HG03442 (cell line): Measurements from ENCODE around the gene FER.
"Not testable (repeated sequence)": the region's sequence is repeated elsewhere in the genome, so short reads cannot be mapped to it uniquely, and the experiment has no call there.

Experiments used
- ATAC-seq: cut with Tn5 transposase; IDR thresholded peaks from one replicate; pipeline ENCODE4 v1.9.1; 2021; ENCODE audit warnings: mild to moderate bottlenecking, moderate library complexity; ENCODE audit not compliant: unreplicated experiment

FER gene

DNA sequence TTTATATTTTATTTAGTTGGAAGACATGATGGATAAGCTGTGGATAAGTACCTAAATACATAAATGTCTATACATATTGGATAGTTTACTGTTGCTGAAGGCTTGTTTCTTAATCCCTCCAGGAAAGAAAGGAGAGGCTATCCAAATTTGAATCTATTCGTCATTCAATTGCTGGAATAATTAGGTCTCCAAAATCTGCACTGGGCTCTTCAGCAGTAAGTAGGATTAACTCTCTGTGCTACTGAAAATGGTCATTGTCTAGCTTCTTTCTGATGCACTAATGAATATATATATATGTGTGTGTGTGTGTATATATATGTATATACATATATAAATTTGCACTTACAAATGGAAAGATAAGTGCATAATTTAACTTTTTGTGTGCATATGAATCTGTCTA, 198.3 kb downstream of the FER start:
- no peak for ATAC-seq

DNA sequence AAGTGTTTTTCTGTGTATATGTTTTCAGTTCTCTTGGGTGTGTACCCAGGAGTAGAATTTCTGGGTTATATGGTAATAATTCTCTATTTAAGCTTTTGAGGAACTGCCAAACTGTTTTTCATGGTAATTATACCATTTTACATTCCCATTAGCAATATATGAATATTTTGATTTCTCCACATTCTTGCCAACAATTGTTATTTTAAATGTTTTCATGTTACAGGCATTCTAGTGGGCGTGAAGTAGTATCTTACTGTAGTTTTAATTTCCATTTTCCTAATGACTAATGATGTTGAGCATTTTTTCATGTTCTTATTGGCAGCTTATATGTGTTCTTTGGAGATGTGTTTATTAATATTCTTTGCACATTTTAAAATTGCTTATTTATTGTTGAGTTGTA, 199.5 kb downstream of the FER start:
- ATAC-seq = no peak

DNA sequence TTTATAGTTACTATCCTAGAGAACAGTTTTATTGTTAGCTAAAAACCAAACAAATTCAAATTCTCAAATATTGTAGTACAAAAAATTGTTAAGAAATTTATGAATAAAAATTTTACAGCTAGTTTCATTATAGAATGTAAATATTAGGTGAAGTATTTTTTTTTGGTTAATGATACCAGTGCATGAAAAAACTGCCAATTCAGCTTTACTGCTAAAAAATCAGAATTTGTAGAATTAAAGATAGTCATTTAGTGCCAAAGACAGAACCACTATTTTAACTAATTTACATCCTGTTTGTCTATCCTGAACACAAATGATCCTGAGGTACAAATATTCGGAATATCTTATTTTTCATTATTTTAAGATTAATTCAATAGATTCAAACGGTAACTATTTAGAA, 202.6 kb downstream of the FER start:
- ATAC-seq = no peak

DNA sequence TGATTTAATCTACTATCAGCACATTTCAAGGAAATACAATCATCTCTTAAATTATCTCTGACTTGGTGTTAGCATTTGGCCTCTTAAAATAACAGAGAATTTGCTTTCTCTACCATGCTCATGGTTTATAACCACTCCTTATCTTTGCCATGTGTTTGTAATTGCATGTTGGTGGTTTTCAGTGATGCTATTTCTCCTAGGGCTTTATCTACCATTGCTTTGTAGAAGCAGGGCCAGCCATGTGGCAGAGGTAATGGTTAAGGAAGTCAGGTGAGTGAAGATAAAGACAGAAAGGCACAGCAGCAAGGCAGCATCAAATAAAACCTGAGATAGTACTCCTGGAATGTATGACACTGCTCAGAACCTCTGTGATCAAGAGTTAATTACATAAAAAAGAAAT, 206.2 kb downstream of the FER start:
- no peak for ATAC-seq

DNA sequence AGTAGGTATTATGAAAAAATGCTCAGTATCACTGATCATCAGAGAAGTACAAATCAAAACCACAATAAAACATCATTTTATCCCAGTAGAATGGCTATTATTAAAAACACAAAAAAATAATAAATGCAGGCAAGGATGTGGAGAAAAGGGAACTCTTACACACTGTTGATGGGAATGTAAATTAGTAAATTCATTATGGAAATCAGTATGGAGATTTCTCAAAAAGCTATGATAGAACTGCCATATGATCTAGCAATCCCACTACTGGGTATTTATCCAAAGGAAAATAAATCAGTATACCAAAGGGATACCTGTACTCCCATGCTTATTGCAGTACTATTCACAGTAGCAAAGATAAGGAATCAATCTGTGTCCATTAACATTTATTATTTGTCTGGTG, 209.6 kb downstream of the FER start:
- no peak for ATAC-seq

DNA sequence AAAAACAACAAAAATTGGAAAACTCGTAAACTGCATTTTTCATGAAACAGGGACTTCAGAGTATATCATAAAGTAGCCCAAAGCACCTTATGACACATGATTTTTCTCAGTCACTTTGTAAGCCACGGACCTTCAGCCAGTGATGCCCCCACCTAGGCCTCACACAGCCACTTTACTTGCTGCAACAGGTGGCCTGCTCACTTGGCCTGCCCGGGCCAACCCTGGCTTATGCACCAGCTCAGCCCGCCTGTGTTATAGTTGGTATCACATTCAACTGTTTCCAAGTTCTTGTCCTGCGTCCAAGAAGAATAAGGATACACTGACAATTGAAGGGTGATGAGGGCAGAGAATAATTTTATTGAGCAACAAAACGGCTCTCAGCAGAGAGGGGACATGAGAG, 219.2 kb downstream of the FER start:
- ATAC-seq = no peak

DNA sequence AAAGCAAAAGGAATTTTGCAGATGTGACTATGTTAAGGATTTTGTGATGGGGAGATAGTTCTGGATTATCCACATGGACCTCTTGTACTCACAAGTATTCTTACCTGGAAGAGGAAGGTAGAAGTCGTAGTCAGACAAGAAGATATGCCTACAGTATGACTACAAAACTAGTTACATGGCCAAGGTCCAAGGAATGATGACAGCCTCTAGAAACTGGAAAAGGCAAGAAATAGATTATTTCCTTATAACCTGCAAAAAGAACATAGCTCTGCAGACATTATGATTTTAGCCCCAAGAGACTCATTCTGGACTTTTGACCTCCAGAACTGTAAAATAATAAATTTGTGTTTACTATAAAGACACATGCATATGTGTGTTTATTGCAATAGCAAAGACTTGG, 226.9 kb downstream of the FER start:
- no peak for ATAC-seq

DNA sequence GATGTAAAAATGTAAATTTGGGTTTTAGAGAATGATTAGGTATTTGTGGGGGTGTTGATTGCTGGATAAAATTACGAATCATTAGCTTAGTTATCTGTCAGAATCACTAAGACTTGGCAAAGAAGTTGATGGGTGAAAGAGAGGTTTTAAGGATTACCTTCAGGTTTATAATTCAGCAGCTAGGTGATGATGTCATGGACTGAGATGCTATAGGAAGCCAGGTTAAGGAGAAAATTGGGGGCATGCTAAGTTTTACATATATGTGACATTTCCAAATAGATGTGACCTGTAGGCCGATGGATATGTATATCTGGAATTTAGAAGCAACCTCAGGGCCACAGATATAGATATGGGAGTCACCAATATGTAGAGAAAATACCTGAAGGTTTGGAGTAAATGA, 228.0 kb downstream of the FER start:
- ATAC-seq = no peak

DNA sequence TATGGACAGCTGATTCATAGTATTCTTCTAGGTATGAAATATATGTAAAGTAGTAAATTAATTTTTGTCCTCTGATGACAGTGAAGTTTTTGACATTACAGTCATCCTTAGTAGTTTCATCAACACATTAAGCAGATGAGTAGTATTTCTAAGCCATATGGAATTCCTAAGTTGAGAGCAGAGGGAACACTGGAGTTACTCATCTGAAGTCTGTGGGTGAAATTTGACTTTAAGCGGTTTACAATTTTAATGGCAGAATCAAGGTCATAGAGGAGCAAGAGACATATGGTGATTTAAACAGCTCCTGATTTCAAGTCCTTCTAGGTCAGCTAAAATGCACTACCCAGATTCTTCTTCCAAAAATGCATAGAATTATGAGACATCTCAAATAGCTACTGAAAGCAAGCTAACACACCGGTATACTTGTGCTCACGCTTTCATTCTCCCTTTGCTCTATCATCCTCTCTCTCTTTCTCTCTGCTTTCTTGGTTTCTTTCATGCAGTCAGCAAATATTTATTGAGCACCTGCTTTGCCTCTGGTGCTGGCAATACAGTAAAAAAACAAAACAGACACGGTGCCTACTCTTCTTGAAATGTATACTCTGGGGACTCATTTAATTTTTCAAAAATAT, 235.9 kb downstream of the FER start:
- ATAC-seq = no peak

DNA sequence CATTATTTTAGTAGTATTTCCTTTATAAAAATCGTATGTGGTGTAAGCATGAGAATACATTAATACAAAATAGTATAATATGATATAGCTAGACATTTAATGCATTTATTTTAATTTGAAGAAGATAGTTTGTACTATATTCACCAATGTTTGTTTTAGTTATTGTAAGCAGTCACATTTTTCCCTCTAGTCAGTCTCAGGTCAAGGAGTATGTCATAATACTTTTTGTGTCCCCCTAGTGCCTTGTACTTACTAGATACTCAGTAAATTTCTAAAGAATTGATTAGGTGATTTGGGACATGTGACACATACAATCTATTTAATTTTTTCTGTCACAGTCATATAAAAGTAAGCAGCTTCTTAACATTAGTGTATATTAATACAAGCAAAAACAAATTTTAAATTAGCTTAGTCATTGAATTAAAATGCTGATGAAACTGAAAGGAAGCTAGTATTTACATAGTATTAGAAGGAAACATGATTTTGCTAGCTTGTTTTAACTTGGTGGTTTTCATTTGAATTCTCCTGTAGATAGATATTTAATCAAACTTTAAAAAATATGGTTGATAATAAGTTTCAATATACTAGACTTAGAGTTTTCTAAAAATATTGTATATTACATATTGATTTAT, 242.2 kb downstream of the FER start:
- ATAC-seq = no peak

DNA sequence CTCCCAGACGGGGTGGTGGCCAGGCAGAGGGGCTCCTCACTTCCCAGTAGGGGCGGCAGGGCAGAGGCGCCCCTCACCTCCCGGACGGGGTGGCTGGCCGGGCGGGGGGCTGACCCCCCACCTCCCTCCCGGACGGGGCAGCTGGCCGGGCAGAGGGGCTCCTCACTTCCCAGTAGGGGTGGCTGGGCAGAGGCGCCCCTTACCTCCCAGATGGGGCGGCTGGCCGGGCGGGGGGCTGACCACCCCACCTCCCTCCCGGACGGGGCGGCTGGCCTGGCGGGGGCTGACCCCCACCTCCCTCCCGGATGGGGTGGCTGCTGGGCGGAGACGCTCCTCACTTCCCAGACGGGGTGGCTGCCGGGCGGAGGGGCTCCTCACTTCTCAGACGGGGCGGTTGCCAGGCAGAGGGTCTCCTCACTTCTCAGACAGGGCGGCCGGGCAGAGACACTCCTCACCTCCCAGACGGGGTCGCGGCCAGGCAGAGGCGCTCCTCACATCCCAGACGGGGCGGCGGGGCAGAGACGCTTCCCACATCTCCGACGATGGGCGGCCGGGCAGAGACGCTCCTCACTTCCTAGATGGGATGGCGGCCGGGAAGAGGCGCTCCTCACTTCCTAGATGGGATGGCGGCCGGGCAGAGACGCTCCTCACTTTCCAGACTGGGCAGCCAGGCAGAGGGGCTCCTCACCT, 244.8 kb downstream of the FER start:
- ATAC-seq = not testable (repeated sequence)

DNA sequence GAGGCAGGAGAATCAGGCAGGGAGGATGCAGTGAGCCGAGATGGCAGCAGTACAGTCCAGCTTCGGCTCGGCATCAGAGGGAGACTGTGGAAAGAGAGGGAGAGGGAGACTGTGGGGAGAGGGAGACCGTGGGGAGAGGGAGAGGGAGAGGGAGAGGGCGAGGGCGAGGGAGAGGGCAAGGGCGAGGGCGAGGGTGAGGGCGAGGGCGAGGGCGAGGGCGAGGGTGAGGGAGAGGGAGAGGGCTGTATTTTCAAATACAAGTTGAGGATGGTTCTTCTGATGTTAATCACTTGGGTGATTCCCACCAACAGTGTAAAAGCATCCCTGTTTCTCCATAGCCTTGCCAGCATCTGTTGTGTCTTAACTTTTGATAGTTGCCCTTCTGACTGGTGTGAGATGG, 245.7 kb downstream of the FER start:
- not testable (repeated sequence) for ATAC-seq

DNA sequence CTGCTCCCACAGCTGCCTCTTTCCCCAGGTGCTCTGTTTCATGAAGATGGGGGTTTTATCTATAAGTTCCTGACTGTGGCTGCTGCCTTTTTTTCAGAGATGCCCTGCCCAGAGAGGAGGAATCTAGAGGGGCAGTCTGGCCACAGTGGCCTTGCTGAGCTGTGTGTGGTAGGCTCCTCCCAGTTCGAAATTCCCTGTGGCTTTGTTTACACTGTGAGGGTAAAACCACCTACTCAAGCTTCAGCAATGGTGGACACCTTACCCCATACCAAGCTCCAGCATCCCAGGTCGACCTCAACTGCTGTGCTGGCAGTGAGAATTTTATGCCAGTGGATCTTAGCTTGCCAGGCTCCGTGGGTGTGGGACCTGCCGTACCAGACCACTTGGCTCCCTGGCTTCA, 250.0 kb downstream of the FER start:
- ATAC-seq = no peak

DNA sequence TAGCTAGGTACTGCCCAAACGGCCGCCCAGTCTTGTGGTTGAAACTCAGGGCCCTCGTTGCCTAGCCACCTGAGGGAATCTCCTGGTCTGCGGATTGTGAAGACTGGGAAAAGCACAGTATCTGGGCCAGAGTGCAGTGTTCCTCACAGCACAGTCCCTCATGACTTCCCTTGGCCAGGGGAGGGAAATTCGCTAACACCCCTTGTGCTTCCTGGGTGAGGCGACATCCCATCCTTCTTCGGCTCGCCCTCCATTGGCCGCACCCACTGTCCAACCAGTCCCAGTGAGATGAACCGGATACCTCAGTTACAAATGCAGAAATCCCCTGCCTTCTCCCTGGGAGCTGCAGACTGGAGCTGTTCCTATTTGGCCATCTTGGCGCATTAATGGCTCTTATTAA, 250.5 kb downstream of the FER start:
- ATAC-seq = no peak

DNA sequence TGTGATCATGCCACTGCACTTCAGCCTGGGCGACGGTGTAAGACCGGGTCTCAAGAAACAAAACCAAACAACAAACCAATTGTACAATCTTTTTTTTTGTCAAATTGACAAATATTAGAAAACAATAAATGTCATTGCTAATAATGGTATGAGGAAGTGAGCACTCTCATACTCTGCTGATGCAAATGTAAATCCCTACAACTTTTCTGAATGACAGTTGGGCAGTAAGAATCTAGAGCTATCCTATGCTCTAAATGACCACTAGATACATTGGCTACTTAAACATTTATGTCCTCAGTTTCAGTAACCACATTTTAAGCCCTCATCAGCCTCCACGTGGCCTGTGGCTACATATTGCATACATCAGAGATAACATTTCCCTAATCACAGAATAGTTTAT, 256.2 kb downstream of the FER start:
- no peak for ATAC-seq

DNA sequence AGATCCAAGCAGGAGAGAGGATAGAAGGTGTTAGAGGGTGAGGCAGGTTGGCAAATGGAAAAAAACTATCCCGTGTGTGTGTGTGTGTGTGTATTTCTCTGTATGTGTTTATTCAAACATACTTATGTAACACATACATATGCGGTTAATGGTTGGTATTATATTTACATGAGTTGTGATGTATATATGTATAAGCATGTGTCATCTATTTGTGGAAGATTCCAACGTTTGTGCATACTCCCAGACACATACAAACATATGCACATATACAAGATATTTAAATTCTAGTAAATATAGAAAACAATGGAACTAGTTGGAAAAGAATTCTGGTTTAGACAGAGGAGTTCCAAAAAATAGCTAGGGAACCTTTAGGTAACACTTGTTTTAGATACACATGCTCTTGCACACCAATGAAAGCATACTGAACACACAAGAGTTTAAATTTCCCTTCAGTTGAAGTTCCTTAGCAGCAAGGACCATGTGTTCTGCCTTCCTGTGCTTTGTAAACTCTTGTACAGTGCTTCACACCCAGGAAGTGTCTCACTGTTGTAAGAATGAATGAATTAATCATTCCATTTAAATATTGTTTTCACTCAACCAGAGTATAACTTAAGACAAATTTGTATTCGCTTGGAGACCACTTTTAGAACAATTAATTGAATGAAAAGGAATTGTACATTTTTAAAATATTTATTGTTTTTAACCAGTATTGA, 257.8 kb downstream of the FER start:
- no peak for ATAC-seq

DNA sequence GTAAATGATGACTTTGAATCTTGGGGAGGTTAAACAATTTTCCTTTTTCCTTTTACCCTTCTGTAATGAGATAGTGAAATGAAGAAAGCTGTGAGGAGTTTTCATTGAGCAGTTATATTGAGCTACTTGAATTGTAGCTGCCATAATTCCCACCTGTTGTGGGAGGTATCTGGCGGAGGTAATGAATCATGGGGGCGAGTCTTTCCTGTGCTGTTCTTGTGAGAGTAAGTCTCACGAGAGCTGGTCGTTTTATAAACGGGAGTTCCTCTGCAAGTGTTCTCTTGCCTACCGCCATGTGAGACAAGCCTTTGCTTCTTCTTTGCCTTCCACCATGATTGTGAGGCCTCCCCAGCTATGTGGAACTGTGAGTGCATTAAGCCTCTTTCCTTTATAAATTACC, 258.4 kb downstream of the FER start:
- no peak for ATAC-seq

DNA sequence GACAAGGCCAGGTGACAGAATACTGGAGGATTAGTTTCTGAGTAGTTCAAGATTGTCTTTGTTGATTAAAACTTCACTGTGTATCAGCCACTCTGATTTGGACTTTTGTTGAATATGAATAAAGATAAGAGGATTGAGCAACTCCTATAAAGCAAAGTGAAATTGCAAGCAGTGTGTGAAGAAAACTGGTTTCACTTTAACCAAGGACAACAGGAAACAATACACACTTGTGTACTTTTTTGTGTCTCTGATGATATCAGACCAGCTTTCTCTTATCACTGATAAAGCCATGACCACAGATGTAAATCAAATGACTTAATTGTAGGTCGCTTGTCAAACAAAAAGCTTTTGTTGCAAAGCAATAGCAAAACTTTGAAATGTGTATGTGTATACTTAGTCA, 268.6 kb downstream of the FER start:
- ATAC-seq = peak; percentile 65

DNA sequence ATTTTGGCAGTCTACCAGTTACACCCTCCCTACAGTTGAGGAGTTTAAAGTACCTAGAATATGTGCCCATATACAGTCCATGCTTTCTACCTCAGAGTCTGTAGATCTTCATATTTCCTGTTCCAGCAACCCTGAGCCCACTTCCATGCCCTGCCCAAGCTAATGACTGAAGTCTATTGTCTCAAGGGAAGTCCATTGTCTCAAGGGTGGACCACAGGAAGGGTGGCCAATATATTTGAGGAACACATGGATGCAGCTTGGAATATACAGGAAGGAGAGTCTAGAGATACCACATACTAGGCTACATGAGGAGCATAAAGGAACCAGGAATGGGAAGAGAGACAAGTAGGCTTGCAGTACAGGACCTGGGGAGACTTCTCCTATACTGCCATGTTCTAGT, 274.4 kb downstream of the FER start:
- ATAC-seq = no peak

DNA sequence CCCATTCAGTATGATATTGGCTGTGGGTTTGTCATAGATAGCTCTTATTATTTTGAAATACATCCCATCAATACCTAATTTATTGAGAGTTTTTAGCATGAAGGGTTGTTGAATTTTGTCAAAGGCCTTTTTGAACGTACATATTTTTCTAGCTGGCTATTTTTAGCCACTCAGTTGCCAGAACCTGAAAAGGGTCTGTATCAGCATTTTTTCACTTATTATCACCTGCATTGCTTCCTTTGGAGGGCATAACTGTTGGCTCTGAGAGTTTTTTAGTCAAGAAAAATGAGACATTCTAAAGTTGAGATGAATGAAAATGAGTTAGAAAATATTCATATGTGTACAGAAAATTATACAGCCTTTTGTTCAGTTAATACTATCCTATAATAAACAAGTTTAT, 278.0 kb downstream of the FER start:
- not testable (repeated sequence) for ATAC-seq

DNA sequence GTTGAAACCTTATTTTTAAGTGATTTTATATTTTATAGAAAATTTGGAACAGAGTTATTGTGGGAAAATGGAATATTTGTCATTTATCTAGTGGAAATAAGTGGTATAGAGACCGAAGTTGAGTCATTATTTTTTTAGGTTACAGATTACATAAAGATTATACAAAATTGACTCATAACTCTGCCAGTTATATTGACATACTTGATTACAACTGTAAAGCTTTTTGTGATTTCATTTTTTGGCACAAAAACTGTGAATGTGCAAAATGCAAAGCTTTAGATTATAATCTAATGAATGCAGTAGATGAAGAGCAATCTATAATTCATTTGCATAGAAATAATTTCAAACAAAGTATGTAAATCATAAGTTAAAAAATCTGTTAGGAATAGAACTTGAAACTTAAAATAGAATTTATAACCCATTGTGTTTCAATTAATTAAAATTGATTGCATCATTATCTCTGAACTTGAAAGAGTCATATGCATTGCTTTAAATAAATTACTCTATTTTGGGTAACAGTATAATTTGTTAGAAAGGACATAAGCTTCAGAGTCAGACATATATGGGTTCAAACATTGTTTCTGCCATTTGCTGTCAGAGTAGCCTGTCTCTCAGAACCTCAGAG, 280.4 kb downstream of the FER start:
- no peak for ATAC-seq
